Epidermal melanocyte (primary cell): Measurements from ENCODE around the gene TSSC4.

Source experiments
- DNase-seq: peaks from one replicate; pipeline ENCODE4 v3.0.0; 2011; ENCODE audit warnings: low spot score; ENCODE audit not compliant: insufficient read length

The TSSC4 gene

GRCh38 chr11:2400762-2401435, 349 bp downstream of the TSSC4 start:
- DNase-seq: no peak

- DNase-seq: no peak
Measured at GRCh38 chr11:2401436-2401984, 960 bp downstream of the TSSC4 start.

GRCh38 chr11:2402106-2402505, 1.6 kb downstream of the TSSC4 start:
- DNase-seq: no peak

GRCh38 chr11:2402890-2403645, 2.5 kb downstream of the TSSC4 start:
- no peak for DNase-seq

- no peak for DNase-seq
Measured at GRCh38 chr11:2404735-2405196, 4.2 kb downstream of the TSSC4 start.

- DNase-seq: no peak
Measured at GRCh38 chr11:2406451-2406850, 5.9 kb downstream of the TSSC4 start.

GRCh38 chr11:2406878-2407410, 6.4 kb downstream of the TSSC4 start:
- no peak for DNase-seq

GRCh38 chr11:2408671-2409070, 8.1 kb downstream of the TSSC4 start:
- DNase-seq: no peak

GRCh38 chr11:2409126-2409525, 8.6 kb downstream of the TSSC4 start:
- DNase-seq: no peak

- no peak for DNase-seq
Measured at GRCh38 chr11:2409611-2410468, 9.3 kb downstream of the TSSC4 start.

GRCh38 chr11:2410616-2411015, 10.1 kb downstream of the TSSC4 start:
- no peak for DNase-seq

GRCh38 chr11:2411446-2412305, 11.1 kb downstream of the TSSC4 start:
- DNase-seq: no peak

GRCh38 chr11:2412323-2412722, 11.8 kb downstream of the TSSC4 start:
- no peak for DNase-seq

- no peak for DNase-seq
Measured at GRCh38 chr11:2413742-2414579, 13.4 kb downstream of the TSSC4 start.

GRCh38 chr11:2414616-2415015, 14.1 kb downstream of the TSSC4 start:
- no peak for DNase-seq

- no peak for DNase-seq
Measured at GRCh38 chr11:2415171-2415570, 14.6 kb downstream of the TSSC4 start.

- no peak for DNase-seq
Measured at GRCh38 chr11:2415601-2416380, 15.2 kb downstream of the TSSC4 start.

- DNase-seq: no peak
Measured at GRCh38 chr11:2416765-2417164, 16.2 kb downstream of the TSSC4 start.
